Transverse colon (tissue), 4 donors: ENCODE results near the gene SLC30A9.

ENCODE experiments used
- CTCF ChIP-seq, 5 experiments: fragments of 200-600 bp in 3 of 5; fragments of 450-650 bp in 2 of 5; sonication (generic) in 3 of 5; IDR thresholded peaks; 1 replicate in 2 of 5; 2 replicates in 3 of 5; pipeline ENCODE4 v1.5.1; 2016 to 2017; ENCODE audit warnings: antibody characterized with exemption in 5 of 5, inconsistent platforms in 3 of 5, mild to moderate bottlenecking in 2 of 5, moderate library complexity in 1 of 5
- EP300 ChIP-seq: sonication (generic); formaldehyde crosslinking; IDR thresholded peaks from one replicate; pipeline ENCODE4 v1.6.1; 2017; ENCODE audit warnings: antibody characterized with exemption, low read depth
- POLR2A ChIP-seq: fragments of 450-650 bp; IDR thresholded peaks from one replicate; pipeline ENCODE4 v1.6.1; 2016; ENCODE audit warnings: antibody characterized with exemption, mild to moderate bottlenecking, moderate library complexity
- POLR2AphosphoS5 ChIP-seq, 3 donors: sonication (generic); formaldehyde crosslinking; IDR thresholded peaks; one replicate each; pipeline ENCODE4 v1.6.1; 2016; ENCODE audit warnings: antibody characterized with exemption in 3 of 3

- no peak for TF ChIP-seq POLR2A
- no peak for TF ChIP-seq CTCF (IDR thresholded peaks at IDR 0.05)
- TF ChIP-seq POLR2AphosphoS5 (IDR thresholded peaks at IDR 0.05), result no peak
- no peak for TF ChIP-seq EP300
Measured at GRCh38 chr4:42070463-42070862, 80.1 kb downstream of the SLC30A9 start.
